Brain microvascular endothelial cell (primary cell): ENCODE measurements around the gene CLIP2.
"Not testable (repeated sequence)": the region's sequence is repeated elsewhere in the genome, so short reads cannot be mapped to it uniquely, and the experiment has no call there.

ENCODE experiments used
- DNase-seq: peaks from one replicate; pipeline ENCODE4 v3.0.0-alpha.2; 2020
- H3K27ac ChIP-seq: fragments of 250-450 bp; sonication (Bioruptor Pico); 2 replicates; pipeline ENCODE4 v1.5.1; 2020; ENCODE audit warnings: mild to moderate bottlenecking, moderate library complexity
- H3K27me3 ChIP-seq: fragments of 250-450 bp; sonication (Bioruptor Pico); replicated peaks from 2 replicates; pipeline ENCODE4 v1.5.1; 2020; ENCODE audit warnings: mild to moderate bottlenecking
- H3K36me3 ChIP-seq: fragments of 250-450 bp; sonication (Bioruptor Pico); replicated peaks from 2 replicates; pipeline ENCODE4 v1.5.1; 2020; ENCODE audit warnings: mild to moderate bottlenecking
- H3K4me3 ChIP-seq: 2 replicates; pipeline ENCODE4 v1.5.1; 2011; ENCODE audit warnings: low read depth, mild to moderate bottlenecking, control low read depth, low read length, moderate library complexity
- CTCF ChIP-seq: IDR thresholded peaks from 2 replicates; pipeline ENCODE4 v1.5.1; 2011; ENCODE audit warnings: low read depth, mild to moderate bottlenecking, moderate library complexity, low read length, control low read depth, inconsistent platforms; ENCODE audit errors: missing control alignments
- in situ Hi-C: cut with HindIII; loops from 2 replicates; pipeline ENCODE4 v1.10.0; 2017; ENCODE audit warnings: low sequenced_read_pairs, low pct_ligation_motif_present

The CLIP2 gene

GRCh38 chr7:74405191-74405898 lies 116.1 kb downstream of the CLIP2 start:
- DNase-seq = peak; percentile 12
- no peak overlapping the region for H3K4me3 ChIP-seq
- H3K36me3 ChIP-seq = peaks cover 31% of the 10 kb centered on the region
- H3K27ac ChIP-seq = no peak overlapping the region
- in situ Hi-C loops = loop anchor here (25.0 kb wide), 2 partner anchors 157 to 343 kb away; no protein-coding TSS in a partner anchor
- H3K27me3 ChIP-seq = no peaks in the 10 kb centered on the region
- TF ChIP-seq CTCF = peak; percentile 63

- in situ Hi-C loops = loop anchor here (25.0 kb wide), 2 partner anchors 156 to 344 kb away; no protein-coding TSS in a partner anchor
- Histone ChIP-seq H3K4me3 (no peak overlapping the region), H3K27ac (no peak overlapping the region), H3K27me3 (no peaks in the 10 kb centered on the region), H3K36me3 (peaks cover 27% of the 10 kb centered on the region)
- no peak for TF ChIP-seq CTCF
- DNase-seq = no peak
Measured at GRCh38 chr7:74405899-74406512, 116.8 kb downstream of the CLIP2 start.

GRCh38 chr7:74407958-74408357 lies 118.8 kb downstream of the CLIP2 start:
- peaks cover 18% of the 10 kb centered on the region for H3K36me3 ChIP-seq
- TF ChIP-seq CTCF = no peak
- H3K27ac ChIP-seq = no peak overlapping the region
- H3K4me3 ChIP-seq = no peak overlapping the region
- no peaks in the 10 kb centered on the region for H3K27me3 ChIP-seq
- in situ Hi-C loops = loop anchor here (25.0 kb wide), 2 partner anchors 154 to 346 kb away; no protein-coding TSS in a partner anchor
- DNase-seq = no peak

- DNase-seq = no peak
- Histone ChIP-seq H3K4me3 (no peak overlapping the region), H3K36me3 (peaks cover 8% of the 10 kb centered on the region), H3K27me3 (no peaks in the 10 kb centered on the region), H3K27ac (no peak overlapping the region)
- in situ Hi-C loops = loop anchor here (25.0 kb wide), 2 partner anchors 153 to 347 kb away; no protein-coding TSS in a partner anchor
- TF ChIP-seq CTCF = no peak
Measured at GRCh38 chr7:74409571-74409970, 120.4 kb downstream of the CLIP2 start.

- DNase-seq = no peak
- no peaks in the 10 kb centered on the region for H3K36me3 ChIP-seq
- H3K4me3 ChIP-seq = no peak overlapping the region
- TF ChIP-seq CTCF = no peak
- no peak overlapping the region for H3K27ac ChIP-seq
- in situ Hi-C loops = loop anchor here (25.0 kb wide), 2 partner anchors 152 to 348 kb away; no protein-coding TSS in a partner anchor
- no peaks in the 10 kb centered on the region for H3K27me3 ChIP-seq
Measured at GRCh38 chr7:74410772-74411171, 121.6 kb downstream of the CLIP2 start.

- not testable (repeated sequence) for H3K36me3 ChIP-seq, DNase-seq, H3K4me3 ChIP-seq, H3K27ac ChIP-seq, H3K27me3 ChIP-seq
- in situ Hi-C loops = loop anchor here (25.0 kb wide), 2 partner anchors 151 to 349 kb away; no protein-coding TSS in a partner anchor
Measured at GRCh38 chr7:74411571-74411970, 122.4 kb downstream of the CLIP2 start.
